Fibroblast of pulmonary artery (primary cell): Measurements from ENCODE around the gene ARHGAP29.

Source experiments
- DNase-seq: peaks from one replicate; pipeline ENCODE4 v3.0.0-alpha.2; 2010; ENCODE audit warnings: low read depth
- H3K4me3 ChIP-seq: replicated peaks from 2 replicates; pipeline ENCODE4 v1.5.1; 2011; ENCODE audit warnings: low read depth, mild to moderate bottlenecking, control low read depth, low read length, moderate library complexity
- TF ChIP-seq, protein P1 (sequence below): IDR thresholded peaks from 2 replicates; pipeline ENCODE4 v1.5.1; 2011; ENCODE audit warnings: mild to moderate bottlenecking, control low read depth, low read length, inconsistent platforms; ENCODE audit errors: missing control alignments

The ARHGAP29 gene

DNA sequence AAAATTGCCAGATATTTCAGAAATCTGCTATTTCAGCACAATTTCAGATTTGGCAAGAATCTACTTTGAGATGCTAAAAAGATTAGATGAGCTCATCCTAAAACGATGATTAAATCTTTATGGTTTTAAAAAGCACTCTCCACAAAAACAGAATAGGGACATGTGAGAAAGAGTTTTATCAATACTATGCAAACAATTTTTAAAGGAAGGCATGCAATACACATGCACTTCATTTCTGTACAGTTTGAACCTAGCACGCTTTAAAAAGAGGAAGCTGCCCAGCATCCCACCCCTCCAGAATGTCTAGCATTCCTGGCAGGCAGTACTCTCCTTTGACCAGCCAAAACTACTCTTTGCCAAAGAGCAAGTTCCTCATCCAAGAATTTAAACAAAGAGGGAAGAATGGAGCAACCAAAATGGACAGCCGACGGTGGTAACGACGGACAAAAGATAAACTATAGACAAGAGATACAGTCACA is 1.3 kb downstream of the ARHGAP29 start:
- TF ChIP-seq, protein P1, sequence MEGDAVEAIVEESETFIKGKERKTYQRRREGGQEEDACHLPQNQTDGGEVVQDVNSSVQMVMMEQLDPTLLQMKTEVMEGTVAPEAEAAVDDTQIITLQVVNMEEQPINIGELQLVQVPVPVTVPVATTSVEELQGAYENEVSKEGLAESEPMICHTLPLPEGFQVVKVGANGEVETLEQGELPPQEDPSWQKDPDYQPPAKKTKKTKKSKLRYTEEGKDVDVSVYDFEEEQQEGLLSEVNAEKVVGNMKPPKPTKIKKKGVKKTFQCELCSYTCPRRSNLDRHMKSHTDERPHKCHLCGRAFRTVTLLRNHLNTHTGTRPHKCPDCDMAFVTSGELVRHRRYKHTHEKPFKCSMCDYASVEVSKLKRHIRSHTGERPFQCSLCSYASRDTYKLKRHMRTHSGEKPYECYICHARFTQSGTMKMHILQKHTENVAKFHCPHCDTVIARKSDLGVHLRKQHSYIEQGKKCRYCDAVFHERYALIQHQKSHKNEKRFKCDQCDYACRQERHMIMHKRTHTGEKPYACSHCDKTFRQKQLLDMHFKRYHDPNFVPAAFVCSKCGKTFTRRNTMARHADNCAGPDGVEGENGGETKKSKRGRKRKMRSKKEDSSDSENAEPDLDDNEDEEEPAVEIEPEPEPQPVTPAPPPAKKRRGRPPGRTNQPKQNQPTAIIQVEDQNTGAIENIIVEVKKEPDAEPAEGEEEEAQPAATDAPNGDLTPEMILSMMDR, result no peak
- DNase-seq, result peak; percentile 61
- H3K4me3 ChIP-seq, result peak overlapping the region; percentile 93

DNA sequence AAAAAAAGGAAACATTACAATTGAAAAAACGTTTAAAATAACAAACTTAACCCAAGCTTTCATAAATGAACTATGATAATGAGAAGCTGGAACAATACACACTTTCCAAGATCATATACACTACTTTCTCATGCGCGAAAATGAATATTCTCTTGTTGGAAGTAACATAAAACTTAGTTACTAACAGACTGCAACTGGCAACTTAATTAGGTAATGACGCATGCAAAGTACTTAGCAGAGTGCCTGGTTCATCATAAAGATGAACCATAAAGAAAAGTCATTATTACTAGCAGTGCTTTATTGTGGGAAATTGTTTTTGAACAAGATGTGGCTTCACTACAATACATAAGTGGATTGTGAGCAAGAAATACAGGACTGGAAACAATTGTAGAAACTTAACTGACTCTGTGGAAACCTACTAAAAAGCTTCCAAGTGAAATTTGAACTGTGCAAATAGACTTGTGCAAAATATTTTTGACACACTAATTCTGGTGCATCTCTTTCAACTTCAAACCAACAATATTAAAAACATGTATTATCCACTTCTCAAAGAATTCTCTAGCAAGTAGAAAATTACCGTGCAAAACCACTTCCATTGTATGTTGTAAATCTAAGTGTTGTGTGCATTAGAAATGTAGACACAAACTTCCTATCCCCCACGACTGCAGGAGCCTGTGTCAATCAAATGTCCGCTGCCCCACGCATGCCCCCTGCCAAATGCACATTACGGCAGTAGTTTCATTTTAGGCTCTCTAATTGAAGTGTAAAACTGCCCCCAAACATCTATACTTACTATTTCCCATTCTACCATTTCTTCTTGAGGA is 2.0 kb downstream of the ARHGAP29 start:
- H3K4me3 ChIP-seq, result peak overlapping the region; percentile 93
- TF ChIP-seq, protein P1, result no peak
- DNase-seq, result peak; percentile 31

DNA sequence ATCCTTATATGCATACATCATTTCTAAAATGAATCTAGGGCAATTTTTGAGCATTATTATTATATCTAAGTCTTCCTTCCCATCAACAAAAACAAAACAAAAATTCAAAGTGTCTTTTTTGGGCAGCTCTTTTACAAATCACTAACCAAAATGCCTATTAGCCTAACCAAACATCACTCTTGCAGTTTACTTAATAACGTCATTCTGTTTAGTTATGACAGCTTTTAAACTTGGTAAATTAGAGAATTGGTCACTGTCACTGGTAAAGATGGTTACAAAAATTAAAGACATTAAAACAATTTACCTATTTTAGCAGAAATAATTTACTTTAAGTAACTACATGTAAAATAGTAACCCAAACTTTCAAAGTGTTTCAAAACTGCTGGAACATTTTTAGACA is 2.8 kb downstream of the ARHGAP29 start:
- DNase-seq, result no peak
- H3K4me3 ChIP-seq, result peak overlapping the region; percentile 93
- TF ChIP-seq, protein P1, result no peak

DNA sequence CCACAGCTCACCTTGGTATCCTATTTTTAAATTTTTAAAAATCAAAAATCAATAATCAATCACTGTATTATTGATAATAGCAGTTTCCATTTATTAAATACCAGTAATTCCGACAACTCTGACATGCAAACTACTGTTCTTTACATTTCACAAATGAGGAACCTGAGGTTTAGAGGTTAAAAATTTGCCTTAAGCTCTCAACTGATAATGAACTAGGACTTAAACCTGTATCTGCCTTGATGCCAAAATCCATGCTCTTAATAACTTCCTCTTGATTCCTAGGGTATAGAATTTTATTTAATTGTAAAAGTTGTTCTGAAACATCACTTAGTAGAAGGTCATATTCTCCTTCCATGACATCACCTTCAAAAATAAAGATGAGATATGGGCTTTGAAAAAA is 5.6 kb downstream of the ARHGAP29 start:
- TF ChIP-seq, protein P1, result no peak
- H3K4me3 ChIP-seq, result no peak overlapping the region
- no peak for DNase-seq

DNA sequence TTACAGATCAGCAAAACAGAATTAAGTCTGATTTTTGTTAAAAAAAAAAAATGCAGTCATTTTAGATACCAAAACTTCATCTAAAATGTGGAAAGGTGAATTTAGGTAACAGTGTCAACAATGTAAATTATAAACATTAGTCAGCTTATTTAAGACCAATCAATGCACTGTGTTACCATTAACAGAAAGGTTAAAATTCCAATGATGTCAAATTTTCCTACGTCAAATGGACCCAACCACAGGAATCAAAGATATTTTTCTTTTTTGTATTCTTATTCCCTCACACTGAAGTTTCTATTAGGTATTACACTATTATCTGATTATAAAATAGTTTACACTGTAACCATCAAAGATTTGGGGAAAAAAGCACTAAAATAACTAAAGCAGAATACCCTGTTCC is 6.5 kb downstream of the ARHGAP29 start:
- no peak overlapping the region for H3K4me3 ChIP-seq
- TF ChIP-seq, protein P1, result no peak
- DNase-seq, result no peak

DNA sequence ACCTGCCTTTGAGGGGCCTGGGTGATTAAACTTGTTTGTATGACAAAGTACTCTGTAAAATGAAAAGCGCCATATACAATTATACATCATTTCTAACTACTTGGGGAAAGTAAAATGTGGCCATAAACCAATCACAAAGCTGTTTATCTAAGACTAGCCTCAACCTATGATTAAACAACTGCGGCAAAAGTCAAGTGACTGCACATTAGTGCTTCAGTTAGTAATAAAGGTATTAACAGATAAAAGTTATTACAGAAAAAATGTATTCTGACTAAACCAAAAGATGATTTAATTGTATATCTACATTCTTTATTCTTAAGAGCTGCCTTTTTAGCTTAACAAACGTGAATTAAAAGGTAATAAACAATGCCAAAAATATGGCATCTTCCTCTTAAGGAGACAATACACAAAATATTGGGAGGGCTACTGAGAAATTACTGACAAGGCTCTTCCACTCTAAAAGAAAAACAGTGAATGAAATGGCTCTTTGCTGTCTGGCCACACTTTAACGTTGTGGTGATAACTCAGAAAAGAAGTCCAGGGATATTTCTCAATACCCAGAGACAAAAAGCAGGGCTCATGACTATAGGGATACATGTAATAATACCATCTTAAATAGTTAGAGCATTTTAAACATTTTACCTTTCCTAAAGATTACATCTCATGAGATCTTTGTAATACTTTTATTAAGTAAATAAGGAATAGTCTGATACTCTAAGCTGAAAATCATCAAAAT is 8.6 kb downstream of the ARHGAP29 start:
- TF ChIP-seq, protein P1, result no peak
- no peak overlapping the region for H3K4me3 ChIP-seq
- peak; percentile 59 for DNase-seq
